Ovary (tissue), 9 donors: ENCODE results near the gene ARF5. TPM values are rescaled to one million over a fixed set of nuclear protein-coding genes. Genes with fewer than 3 reads are reported as not detected.
"Not testable (repeated sequence)": the region's sequence is repeated elsewhere in the genome, so short reads cannot be mapped to it uniquely, and the experiment has no call there.

Experiments
- DNase-seq, 5 donors: peaks; one replicate each; pipeline ENCODE4 v3.0.0-alpha.2; 2019 to 2020
- H3K27ac ChIP-seq, 2 donors: fragments of 200-600 bp; one replicate each; pipeline versions ENCODE4 v1.5.1 to v1.8.0; 2019 to 2022
- H3K27me3 ChIP-seq: fragments of 200-600 bp; one replicate; pipeline ENCODE4 v1.8.0; 2022
- H3K36me3 ChIP-seq: fragments of 200-600 bp; sonication (generic); one replicate; pipeline ENCODE4 v1.5.1; 2019
- H3K4me1 ChIP-seq: one replicate; pipeline ENCODE4 v1.8.1; 2013; ENCODE audit warnings: mild to moderate bottlenecking, moderate library complexity; ENCODE audit not compliant: insufficient read depth
- H3K4me3 ChIP-seq: fragments of 200-600 bp; sonication (generic); one replicate; pipeline ENCODE4 v1.5.1; 2017
- H3K9me3 ChIP-seq, 2 donors: fragments of 200-600 bp in 1 of 2; sonication (generic) in 1 of 2; one replicate each; pipeline versions ENCODE4 v1.5.1 to v1.8.1; 2013 to 2019; ENCODE audit warnings: mild to moderate bottlenecking in 1 of 2, moderate library complexity in 1 of 2
- EP300 ChIP-seq: sonication (generic); formaldehyde crosslinking; IDR thresholded peaks from one replicate; pipeline ENCODE4 v1.6.1; 2017; ENCODE audit warnings: antibody characterized with exemption
- POLR2A ChIP-seq: fragments of 450-650 bp; IDR thresholded peaks from one replicate; pipeline ENCODE4 v1.6.1; 2017; ENCODE audit warnings: antibody characterized with exemption, mild to moderate bottlenecking, moderate library complexity
- WGBS, 3 donors: extraction: QIAGEN DNeasy Blood & Tissue Kit in 1 of 3; methylation state at CpG; one replicate each; pipeline versions ENCODE4 v1.1.5 to v1.1.7; 2013 to 2017; 5-methylcytosine and 5-hydroxymethylcytosine counted together
- intact Hi-C, 4 donors: fragments of 100-400 bp; cut with DNase I; formaldehyde crosslinking; loops; one replicate each; pipeline versions ENCODE4 v1.11.0 to v1.15.1; 2022 to 2023
- polyA plus RNA-seq, 2 donors: library from polyadenylated mRNA; stranded (reverse); fragments of 200-250 nt in 1 of 2; fragments of 350-450 nt in 1 of 2; fragmentation: Illumina TruSeq in 1 of 2; extraction: RNeasy Lipid Tissue Mini Kit (QIAGEN cat#74804) in 1 of 2; gene quantifications; one replicate each; pipeline ENCODE4 v1.2.3, GENCODE V29; 2013 to 2014
- total RNA-seq, 7 donors: library from RNA; depleted of rRNA in 2 of 7; stranded (reverse); fragments of >200 nt in 2 of 7; fragmentation: NEBNext Ultra II Directional in 3 of 7; extraction: Animal tissue kit (Norgen Biotek cat#: 25700) in 3 of 7; gene quantifications; one replicate each; pipeline versions ENCODE4 v1.1.0 to v1.2.4, GENCODE V29; 2016 to 2023
- TF ChIP-seq, protein P1 (sequence below), 3 donors: fragments of 450-650 bp in 2 of 3; fragments of 200-600 bp in 1 of 3; IDR thresholded peaks; one replicate each; pipeline versions ENCODE4 v1.5.1 to v1.8.0; 2016 to 2022; ENCODE audit warnings: antibody characterized with exemption in 3 of 3, mild to moderate bottlenecking in 1 of 3
- donor health status: DM: no; HTN: no; CAD: no; lungs with moderate emphysema.
- donor health status: DM: no; HTN: no; CAD: no.
- donor health status: Bipolar disorder and iron deficiency.
- donor health status: DM: yes; HTN: yes; CAD: no.
- donor health status: DM: no; HTN: no; CAD: no.
- donor health status: DM: yes; HTN: yes; CAD: no.

The ARF5 gene
- total and polyA plus RNA-seq, 9 donors = 87.8 to 147 (median 103) TPM

DNA sequence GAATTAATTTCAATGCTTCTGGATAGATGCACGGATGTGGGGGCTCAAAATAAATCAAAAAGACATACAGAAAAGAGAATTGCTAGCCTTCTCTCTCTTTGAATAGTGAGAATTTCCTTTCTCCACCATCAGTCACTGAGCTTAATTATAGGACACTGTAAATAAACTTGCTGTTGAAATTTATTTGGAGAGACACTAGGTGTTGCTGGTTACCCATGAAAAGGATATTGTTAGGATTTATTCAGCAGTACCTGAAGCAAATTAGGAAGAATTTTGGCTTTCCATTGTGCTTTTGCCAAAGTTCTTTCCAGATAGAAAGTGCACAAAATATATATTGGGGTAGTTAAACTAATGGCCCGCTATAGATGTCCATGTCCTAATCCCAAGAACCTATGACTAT, 30.4 kb upstream of the ARF5 start:
- Histone ChIP-seq H3K27me3 (no peaks in the 10 kb centered on the region), H3K27ac (no peak overlapping the region), H3K9me3 (peaks cover 0 to 4% of the 10 kb centered on the region in 2 donors), H3K4me3 (no peak overlapping the region), H3K36me3 (no peaks in the 10 kb centered on the region), H3K4me1 (no peaks in the 10 kb centered on the region)
- TF ChIP-seq POLR2A (no peak), EP300 (no peak)
- TF ChIP-seq, protein P1, sequence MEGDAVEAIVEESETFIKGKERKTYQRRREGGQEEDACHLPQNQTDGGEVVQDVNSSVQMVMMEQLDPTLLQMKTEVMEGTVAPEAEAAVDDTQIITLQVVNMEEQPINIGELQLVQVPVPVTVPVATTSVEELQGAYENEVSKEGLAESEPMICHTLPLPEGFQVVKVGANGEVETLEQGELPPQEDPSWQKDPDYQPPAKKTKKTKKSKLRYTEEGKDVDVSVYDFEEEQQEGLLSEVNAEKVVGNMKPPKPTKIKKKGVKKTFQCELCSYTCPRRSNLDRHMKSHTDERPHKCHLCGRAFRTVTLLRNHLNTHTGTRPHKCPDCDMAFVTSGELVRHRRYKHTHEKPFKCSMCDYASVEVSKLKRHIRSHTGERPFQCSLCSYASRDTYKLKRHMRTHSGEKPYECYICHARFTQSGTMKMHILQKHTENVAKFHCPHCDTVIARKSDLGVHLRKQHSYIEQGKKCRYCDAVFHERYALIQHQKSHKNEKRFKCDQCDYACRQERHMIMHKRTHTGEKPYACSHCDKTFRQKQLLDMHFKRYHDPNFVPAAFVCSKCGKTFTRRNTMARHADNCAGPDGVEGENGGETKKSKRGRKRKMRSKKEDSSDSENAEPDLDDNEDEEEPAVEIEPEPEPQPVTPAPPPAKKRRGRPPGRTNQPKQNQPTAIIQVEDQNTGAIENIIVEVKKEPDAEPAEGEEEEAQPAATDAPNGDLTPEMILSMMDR (IDR thresholded peaks at IDR 0.05) = no peak
- intact Hi-C loops = no loop called here
- DNase-seq = no peak
- WGBS, 3 donors = 55 to 75% (median 64%) methylated on average over 2 of the region's 2 CpGs

DNA sequence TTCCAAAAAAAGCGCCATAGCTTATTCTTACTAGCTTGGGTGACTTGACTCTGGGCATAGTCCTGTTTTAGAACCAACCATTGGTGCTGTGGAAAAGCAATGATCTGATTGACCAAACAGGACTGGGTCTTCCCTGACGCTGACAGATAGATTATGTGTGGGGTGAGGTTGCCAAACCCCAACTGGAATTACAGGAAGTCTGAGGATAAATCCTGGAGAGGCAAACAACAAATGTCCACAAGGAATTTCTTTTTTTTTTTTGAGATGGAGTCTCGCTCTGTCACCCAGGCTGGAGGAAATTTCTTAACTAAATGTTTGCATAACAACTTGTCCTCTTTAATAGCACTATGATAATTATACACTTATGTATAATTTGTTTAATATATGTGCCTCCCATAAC, 22.0 kb upstream of the ARF5 start:
- TF ChIP-seq POLR2A = no peak
- no peak for TF ChIP-seq EP300
- TF ChIP-seq, protein P1 (IDR thresholded peaks at IDR 0.05) = no peak
- Histone ChIP-seq H3K27ac (no peak overlapping the region), H3K36me3 (no peaks in the 10 kb centered on the region), H3K27me3 (no peaks in the 10 kb centered on the region), H3K9me3 (no peaks in the 10 kb centered on the region), H3K4me1 (no peaks in the 10 kb centered on the region), H3K4me3 (no peak overlapping the region)
- WGBS, 3 donors = 69 to 80% (median 79%) methylated on average over 3 of the region's 3 CpGs
- intact Hi-C loops = no loop called here
- no peak for DNase-seq

DNA sequence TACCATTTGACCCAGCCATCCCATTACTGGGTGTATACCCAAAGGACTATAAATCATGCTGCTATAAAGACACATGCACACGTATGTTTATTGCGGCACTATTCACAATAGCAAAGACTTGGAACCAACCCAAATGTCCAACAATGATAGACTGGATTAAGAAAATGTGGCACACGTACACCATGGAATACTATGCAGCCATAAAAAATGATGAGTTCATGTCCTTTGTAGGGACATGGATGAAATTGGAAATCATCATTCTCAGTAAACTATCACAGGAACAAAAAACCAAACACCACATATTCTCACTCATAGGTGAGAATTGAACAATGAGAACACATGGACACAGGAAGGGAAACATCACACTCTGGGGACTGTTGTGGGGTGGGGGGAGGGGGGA, 20.2 kb upstream of the ARF5 start:
- H3K4me1 ChIP-seq, H3K36me3 ChIP-seq, H3K9me3 ChIP-seq, intact Hi-C loops, DNase-seq, H3K27ac ChIP-seq, H3K27me3 ChIP-seq, H3K4me3 ChIP-seq: not testable (repeated sequence)
- WGBS, 3 donors = 89 to 100% methylated on average over 1 of the region's 3 CpGs; no CpG with 5 or more reads in 1 of the 3 donors

- Histone ChIP-seq H3K9me3 (no peaks in the 10 kb centered on the region), H3K4me1 (no peaks in the 10 kb centered on the region), H3K27me3 (no peaks in the 10 kb centered on the region), H3K27ac (no peak overlapping the region), H3K4me3 (no peak overlapping the region), H3K36me3 (no peaks in the 10 kb centered on the region)
- intact Hi-C loops = no loop called here
- TF ChIP-seq, protein P1 (IDR thresholded peaks at IDR 0.05) = no peak
- TF ChIP-seq EP300 = no peak
- no peak for TF ChIP-seq POLR2A
- 66 to 74% (median 72%) methylated on average over 3 of the region's 3 CpGs for WGBS, 3 donors
- no peak for DNase-seq
Observed at GRCh38 chr7:127571741-127572505, 16.3 kb upstream of the ARF5 start.

DNA sequence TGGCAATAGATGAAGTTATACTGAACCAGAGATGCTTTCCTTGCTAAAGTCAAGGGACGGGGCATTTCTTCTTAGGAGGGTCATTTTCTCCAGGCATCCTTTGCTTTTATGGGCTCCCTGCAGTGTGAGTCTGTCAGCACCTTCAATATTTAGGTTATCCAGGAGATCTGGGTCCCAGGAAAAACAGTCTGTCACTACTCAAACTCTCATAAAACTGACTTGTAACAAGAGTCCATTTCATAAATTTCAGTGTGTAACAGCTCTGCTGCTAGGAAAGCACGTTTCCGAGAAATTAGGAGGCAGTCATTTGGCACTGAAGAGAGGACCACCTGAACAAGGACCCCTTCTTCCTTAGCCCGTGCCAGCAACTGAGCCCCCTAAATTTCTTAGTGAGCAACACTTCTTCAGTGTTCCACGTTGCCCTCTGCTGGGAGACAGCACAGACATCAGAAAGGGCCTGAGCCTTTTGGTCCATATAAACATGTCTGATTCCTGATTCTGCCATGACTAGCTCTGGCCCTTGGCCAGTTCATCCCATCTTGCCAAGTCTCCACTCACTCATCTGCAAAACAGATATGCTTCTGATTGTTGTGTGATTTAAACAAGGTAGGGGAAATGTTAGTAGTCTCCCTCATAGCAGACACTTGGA, 10.1 kb upstream of the ARF5 start:
- 62 to 70% (median 66%) methylated on average over 5 of the region's 5 CpGs for WGBS, 3 donors
- Histone ChIP-seq H3K4me3 (no peak overlapping the region), H3K36me3 (no peaks in the 10 kb centered on the region), H3K27me3 (no peaks in the 10 kb centered on the region), H3K9me3 (no peaks in the 10 kb centered on the region), H3K27ac (no peak overlapping the region), H3K4me1 (peaks cover 5% of the 10 kb centered on the region)
- DNase-seq = no peak
- TF ChIP-seq POLR2A = no peak
- TF ChIP-seq, protein P1 (IDR thresholded peaks at IDR 0.05) = no peak
- no peak for TF ChIP-seq EP300
- intact Hi-C loops = loop anchor here in 1 of 4 donors (5.0 kb wide), 1 partner anchor 626 kb away; no protein-coding TSS in a partner anchor
